ENCODE data around the gene MCF2L.

DNA sequence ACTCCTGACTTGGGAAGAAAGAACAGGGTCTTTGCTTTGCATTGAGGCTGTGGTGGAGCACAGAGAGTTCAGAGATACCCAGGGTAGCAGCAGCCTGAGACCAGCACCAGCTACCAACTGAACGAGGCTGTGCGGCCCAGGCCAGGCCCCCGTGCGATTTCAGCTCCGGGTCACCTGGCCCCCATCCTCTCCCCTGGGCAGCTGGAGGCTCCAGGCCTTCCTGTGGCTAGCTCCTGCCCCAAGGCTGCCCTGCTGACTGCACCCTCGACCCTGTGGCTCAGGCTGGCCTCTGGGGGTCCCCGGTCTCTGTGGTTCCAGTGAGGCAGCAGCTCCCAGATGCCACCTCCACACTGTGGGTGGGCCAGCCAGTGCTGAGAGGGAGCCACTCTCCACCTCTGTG is 52.8 kb downstream of the MCF2L start:
- TF ChIP-seq, protein P1, sequence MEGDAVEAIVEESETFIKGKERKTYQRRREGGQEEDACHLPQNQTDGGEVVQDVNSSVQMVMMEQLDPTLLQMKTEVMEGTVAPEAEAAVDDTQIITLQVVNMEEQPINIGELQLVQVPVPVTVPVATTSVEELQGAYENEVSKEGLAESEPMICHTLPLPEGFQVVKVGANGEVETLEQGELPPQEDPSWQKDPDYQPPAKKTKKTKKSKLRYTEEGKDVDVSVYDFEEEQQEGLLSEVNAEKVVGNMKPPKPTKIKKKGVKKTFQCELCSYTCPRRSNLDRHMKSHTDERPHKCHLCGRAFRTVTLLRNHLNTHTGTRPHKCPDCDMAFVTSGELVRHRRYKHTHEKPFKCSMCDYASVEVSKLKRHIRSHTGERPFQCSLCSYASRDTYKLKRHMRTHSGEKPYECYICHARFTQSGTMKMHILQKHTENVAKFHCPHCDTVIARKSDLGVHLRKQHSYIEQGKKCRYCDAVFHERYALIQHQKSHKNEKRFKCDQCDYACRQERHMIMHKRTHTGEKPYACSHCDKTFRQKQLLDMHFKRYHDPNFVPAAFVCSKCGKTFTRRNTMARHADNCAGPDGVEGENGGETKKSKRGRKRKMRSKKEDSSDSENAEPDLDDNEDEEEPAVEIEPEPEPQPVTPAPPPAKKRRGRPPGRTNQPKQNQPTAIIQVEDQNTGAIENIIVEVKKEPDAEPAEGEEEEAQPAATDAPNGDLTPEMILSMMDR (IDR thresholded peaks at IDR 0.05): no peak
- TF ChIP-seq POLR2A (IDR thresholded peaks at IDR 0.05): no peak
